BJ (cell line): Measurements from ENCODE around the gene LMO1. TPM values are rescaled to one million over a fixed set of nuclear protein-coding genes. Genes with fewer than 3 reads are reported as not detected.

Experiments
- CTCF ChIA-PET: fragments of 350-600 bp; formaldehyde crosslinking; extraction: SDS; loops from one replicate; lab custom pipeline; 2021; ENCODE audit warnings: antibody characterized with exemption, inconsistent platforms; lab: Yijun Ruan, JAX
- POLR2A ChIA-PET: fragments of 300-600 bp; sonication (Branson Sonifier 250); formaldehyde crosslinking; extraction: SDS; loops from one replicate; lab custom pipeline; 2021; ENCODE audit warnings: antibody characterized with exemption; lab: Charles Lee
- DNase-seq: peaks from one replicate; pipeline ENCODE4 v3.0.0-alpha.2; 2011; ENCODE audit warnings: low read depth
- H3K27me3 ChIP-seq: 2 replicates; pipeline ENCODE4 v1.6.0; 2011; ENCODE audit warnings: low read length; ENCODE audit not compliant: control insufficient read depth, insufficient read depth
- H3K36me3 ChIP-seq: 2 replicates; pipeline ENCODE4 v1.5.1; 2011; ENCODE audit warnings: low read length; ENCODE audit not compliant: control insufficient read depth, insufficient read depth
- H3K4me3 ChIP-seq: 2 replicates; pipeline ENCODE4 v1.5.1; 2011; ENCODE audit warnings: low read depth, mild to moderate bottlenecking, control low read depth, low read length
- polyA plus RNA-seq: library from polyadenylated mRNA; depleted of rRNA; stranded (reverse); fragments of >200 nt; gene quantifications from 2 replicates; pipeline ENCODE4 v1.2.3, GENCODE V29; 2011
- TF ChIP-seq, protein P1 (sequence below): IDR thresholded peaks from 2 replicates; pipeline ENCODE4 v1.5.1; 2011; ENCODE audit warnings: low read depth, mild to moderate bottlenecking, control low read depth, inconsistent platforms, low read length, moderate library complexity; ENCODE audit not compliant: insufficient read depth

The LMO1 gene
- polyA plus RNA-seq, 1 experiment, result not detected

DNA sequence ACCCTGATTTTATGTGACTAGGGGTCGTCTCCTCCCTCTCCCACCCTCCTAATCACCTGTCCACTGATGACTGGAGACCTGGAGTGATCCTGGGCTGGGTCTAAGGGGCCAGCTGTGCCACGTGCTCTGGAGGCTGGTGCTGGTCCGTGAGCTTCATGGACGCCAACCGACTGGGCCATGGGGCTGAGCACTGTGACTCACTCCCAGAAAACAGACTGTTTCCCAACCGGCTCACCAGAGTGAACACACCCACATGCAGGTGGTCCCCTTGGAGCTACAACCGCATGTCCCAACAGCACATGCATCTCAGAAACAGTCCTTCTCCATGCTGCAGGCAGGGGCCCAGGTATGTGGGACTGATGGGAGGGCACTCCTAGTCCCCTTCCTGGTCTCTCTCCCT lies 14.0 kb upstream of the LMO1 start:
- TF ChIP-seq, protein P1, sequence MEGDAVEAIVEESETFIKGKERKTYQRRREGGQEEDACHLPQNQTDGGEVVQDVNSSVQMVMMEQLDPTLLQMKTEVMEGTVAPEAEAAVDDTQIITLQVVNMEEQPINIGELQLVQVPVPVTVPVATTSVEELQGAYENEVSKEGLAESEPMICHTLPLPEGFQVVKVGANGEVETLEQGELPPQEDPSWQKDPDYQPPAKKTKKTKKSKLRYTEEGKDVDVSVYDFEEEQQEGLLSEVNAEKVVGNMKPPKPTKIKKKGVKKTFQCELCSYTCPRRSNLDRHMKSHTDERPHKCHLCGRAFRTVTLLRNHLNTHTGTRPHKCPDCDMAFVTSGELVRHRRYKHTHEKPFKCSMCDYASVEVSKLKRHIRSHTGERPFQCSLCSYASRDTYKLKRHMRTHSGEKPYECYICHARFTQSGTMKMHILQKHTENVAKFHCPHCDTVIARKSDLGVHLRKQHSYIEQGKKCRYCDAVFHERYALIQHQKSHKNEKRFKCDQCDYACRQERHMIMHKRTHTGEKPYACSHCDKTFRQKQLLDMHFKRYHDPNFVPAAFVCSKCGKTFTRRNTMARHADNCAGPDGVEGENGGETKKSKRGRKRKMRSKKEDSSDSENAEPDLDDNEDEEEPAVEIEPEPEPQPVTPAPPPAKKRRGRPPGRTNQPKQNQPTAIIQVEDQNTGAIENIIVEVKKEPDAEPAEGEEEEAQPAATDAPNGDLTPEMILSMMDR, result no peak
- H3K36me3 ChIP-seq, result no peaks in the 10 kb centered on the region
- ChIA-PET CTCF (interaction anchor here (1.3 to 3.9 kb wide), 2 partner anchors 13 to 289 kb away, joined by 3 to 39 read pairs; partner anchors contain the start of gene LMO1), POLR2A (no interaction called here)
- no peak for DNase-seq
- H3K4me3 ChIP-seq, result no peak overlapping the region
- H3K27me3 ChIP-seq, result no peaks in the 10 kb centered on the region

DNA sequence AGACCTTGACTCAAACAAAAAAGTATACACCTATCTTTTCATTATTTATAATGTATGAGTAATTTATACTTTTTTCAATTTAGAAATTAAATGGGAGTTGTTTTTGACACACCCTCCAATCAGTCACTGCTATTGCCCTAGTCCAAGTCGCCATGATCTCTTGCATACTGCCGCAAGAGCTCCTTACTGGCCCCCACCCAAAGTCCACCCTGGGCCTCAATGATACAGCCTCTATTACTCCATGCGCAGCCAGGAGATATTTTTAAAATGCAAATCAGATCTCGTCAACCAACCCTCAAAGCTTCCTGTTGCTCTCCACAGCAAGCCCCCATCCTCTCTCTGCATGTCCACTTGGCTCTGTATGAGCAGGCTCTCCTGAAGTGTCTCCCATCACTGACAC lies 12.8 kb upstream of the LMO1 start:
- Histone ChIP-seq H3K36me3 (no peaks in the 10 kb centered on the region), H3K4me3 (no peak overlapping the region), H3K27me3 (no peaks in the 10 kb centered on the region)
- POLR2A ChIA-PET, result no interaction called here
- CTCF ChIA-PET, result interaction anchor here (1.3 to 3.9 kb wide), 2 partner anchors 12 to 290 kb away, joined by 3 to 39 read pairs; partner anchors contain the start of gene LMO1
- TF ChIP-seq, protein P1, result no peak
- DNase-seq, result no peak

DNA sequence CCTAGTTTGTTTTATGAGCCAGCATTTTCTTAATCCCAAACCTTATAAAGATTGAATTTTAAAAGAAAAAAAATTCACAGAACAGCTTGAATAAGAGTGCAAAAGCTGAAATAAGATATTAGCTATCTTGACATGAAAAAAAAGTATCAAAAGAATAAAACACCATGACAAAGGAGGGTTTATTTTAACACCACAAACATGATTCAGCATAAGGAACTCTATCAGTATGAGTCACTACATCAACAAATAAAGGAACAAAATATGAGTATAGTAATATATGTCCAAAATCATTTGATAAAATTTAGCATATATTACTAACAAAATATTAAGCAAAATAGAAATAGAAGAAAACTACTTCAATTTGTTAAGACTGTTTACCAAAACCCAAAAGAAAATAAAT lies 9.6 kb upstream of the LMO1 start:
- peaks cover 19% of the 10 kb centered on the region for H3K27me3 ChIP-seq
- ChIA-PET CTCF (interaction anchor here (1.2 to 1.8 kb wide), 2 partner anchors 10 to 40 kb away, joined by 3 to 9 read pairs; partner anchors contain the start of gene LMO1), POLR2A (no interaction called here)
- TF ChIP-seq, protein P1, result no peak
- no peaks in the 10 kb centered on the region for H3K36me3 ChIP-seq
- no peak overlapping the region for H3K4me3 ChIP-seq
- DNase-seq, result no peak

DNA sequence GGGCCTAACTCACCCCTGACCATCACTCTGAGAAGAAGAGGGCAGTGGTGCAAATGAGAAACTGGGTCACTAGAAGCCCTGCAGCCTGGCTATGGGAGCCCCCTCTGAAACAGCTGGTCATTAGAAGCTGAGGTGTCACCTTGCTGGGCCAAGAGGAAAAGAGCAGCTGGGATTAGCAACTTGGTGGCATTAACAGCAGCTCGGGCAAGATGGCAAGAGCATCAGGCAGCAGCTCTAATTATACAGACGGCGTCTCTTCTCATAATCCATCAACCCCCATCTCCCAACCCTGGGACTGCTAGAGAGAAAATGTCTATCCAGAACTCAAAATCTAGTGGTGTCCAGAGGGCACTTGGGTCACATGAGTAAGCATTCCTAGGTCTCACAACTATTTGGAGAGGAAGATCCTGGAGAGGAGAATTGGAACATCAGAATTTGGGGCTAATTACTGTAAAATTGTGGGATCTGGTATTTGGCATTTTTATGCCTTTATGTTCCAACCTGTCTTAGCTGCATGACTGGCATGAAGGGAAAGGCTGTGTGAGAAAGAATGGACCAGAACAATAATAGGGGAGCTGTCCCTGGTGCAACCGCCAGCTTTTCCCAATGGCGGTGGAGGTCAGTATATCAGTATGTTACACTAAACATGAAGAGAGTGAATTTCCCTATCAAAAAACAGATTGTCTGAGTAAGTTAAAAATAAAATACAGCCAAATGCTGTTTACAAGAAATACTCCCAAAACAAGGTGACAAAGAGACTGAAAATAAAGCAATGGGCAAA lies 7.6 kb upstream of the LMO1 start:
- POLR2A ChIA-PET, result no interaction called here

DNA sequence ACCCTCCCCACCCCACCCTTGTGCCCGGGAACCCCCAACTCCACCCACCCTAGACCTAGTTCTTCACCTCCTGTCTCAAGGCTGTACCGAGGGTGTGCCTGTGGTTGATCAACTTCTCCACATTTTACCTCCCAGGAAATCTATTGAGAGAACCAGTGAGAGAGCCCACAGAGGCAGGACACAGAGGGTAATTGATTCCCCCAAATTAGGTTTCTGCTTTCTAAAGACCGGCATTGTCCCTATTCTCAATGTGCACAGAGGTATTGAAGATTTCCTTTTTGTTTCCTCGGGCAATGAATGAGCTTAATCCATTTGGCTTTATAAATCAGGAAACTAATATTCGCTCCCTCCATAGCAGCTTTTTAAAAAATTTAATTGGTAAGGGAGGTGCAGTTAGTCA lies 6.0 kb upstream of the LMO1 start:
- ChIA-PET POLR2A (no interaction called here), CTCF (no interaction called here)
- Histone ChIP-seq H3K4me3 (no peak overlapping the region), H3K36me3 (no peaks in the 10 kb centered on the region), H3K27me3 (peaks cover 46% of the 10 kb centered on the region)
- TF ChIP-seq, protein P1, result no peak
- no peak for DNase-seq

More for the DNA sequence above, 7.6 kb upstream of the LMO1 start:
- CTCF ChIA-PET, result interaction anchor here (0.6 to 1.2 kb wide), 2 partner anchors 8 to 78 kb away, joined by 3 to 4 read pairs; no protein-coding TSS in a partner anchor
- Histone ChIP-seq H3K4me3 (no peak overlapping the region), H3K27me3 (peaks cover 34% of the 10 kb centered on the region), H3K36me3 (no peaks in the 10 kb centered on the region)
- TF ChIP-seq, protein P1, result no peak
- no peak for DNase-seq
